GM23248 (cell line): ENCODE results near the gene ARMC3.

Source experiments
- EZH2 ChIP-seq: fragments of 200-600 bp; sonication (generic); IDR thresholded peaks from 2 replicates; pipeline ENCODE4 v1.6.1; 2018; ENCODE audit warnings: antibody characterized with exemption, mild to moderate bottlenecking; ENCODE audit not compliant: insufficient read depth, poor library complexity, severe bottlenecking
- EZH2phosphoT487 ChIP-seq: fragments of 200-600 bp; sonication (generic); IDR thresholded peaks from 2 replicates; pipeline ENCODE4 v1.6.1; 2018; ENCODE audit warnings: antibody characterized with exemption, moderate library complexity, mild to moderate bottlenecking, low read depth; ENCODE audit not compliant: insufficient read depth

DNA sequence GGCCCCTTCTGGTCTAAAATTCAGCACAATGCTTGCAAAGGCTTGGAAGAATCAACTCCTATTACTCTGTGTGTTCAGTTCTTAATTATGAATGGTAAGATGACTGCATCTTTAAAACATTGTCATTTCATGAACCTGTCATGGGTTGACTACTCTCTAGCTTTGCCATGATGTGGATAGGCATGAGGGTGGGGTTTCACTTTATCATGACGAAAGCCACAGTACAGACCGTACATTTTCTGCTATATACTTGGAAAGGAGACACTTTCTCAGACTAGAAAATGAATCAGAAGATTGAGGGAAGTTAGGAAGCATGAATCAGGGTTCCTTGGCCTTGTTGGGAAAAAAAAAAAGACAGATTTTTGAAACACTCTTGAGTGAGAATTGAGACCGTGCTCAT is 147.8 kb downstream of the ARMC3 start:
- TF ChIP-seq EZH2, result no peak
- no peak for TF ChIP-seq EZH2phosphoT487
